Activated CD4-positive, alpha-beta T cell treated with anti-CD3 and anti-CD28 coated beads, Interleukin-2, amount 10 ng/mL, durations not matched to agents 7 days and 5 days (primary cell): Measurements from ENCODE around the gene CACTIN. TPM values are rescaled to one million over a fixed set of nuclear protein-coding genes. Genes with fewer than 3 reads are reported as not detected.

ENCODE experiments used
- CTCF ChIA-PET: fragments of 350-600 bp; sonication (Branson Sonifier 250); formaldehyde crosslinking; loops from one replicate; lab custom pipeline; 2021; ENCODE audit warnings: antibody characterized with exemption; lab: Charles Lee
- POLR2A ChIA-PET: fragments of 350-600 bp; sonication (Branson Sonifier 250); formaldehyde crosslinking; loops from one replicate; lab custom pipeline; 2021; ENCODE audit warnings: antibody characterized with exemption; lab: Charles Lee
- DNase-seq: peaks from one replicate; pipeline ENCODE4 v3.0.0-alpha.2; 2020
- H3K27ac Mint-ChIP-seq: one replicate; pipeline ENCODE4 v1.8.0; 2021; ENCODE audit warnings: mild to moderate bottlenecking, moderate library complexity, mixed read lengths
- H3K27me3 Mint-ChIP-seq: one replicate; pipeline ENCODE4 v1.8.0; 2021; ENCODE audit warnings: mixed read lengths
- H3K36me3 Mint-ChIP-seq: one replicate; pipeline ENCODE4 v1.8.0; 2021; ENCODE audit warnings: low read depth, mixed read lengths
- H3K4me1 Mint-ChIP-seq: one replicate; pipeline ENCODE4 v1.8.0; 2021; ENCODE audit warnings: mixed read lengths
- H3K4me3 Mint-ChIP-seq: one replicate; pipeline ENCODE4 v1.8.0; 2021; ENCODE audit warnings: mild to moderate bottlenecking, moderate library complexity, mixed read lengths
- H3K9me3 Mint-ChIP-seq: one replicate; pipeline ENCODE4 v1.8.0; 2021; ENCODE audit warnings: mixed read lengths
- total RNA-seq, 2 experiments: library from RNA; stranded (reverse); gene quantifications; one replicate each; pipeline ENCODE4 v1.2.3, GENCODE V29; 2021

Gene CACTIN
- total RNA-seq, 2 experiments from 2014 or later, result 31.8 to 39.1 TPM

GRCh38 chr19:3623716-3624115 is 2.9 kb downstream of the CACTIN start:
- POLR2A ChIA-PET, result no interaction called here
- H3K36me3 Mint-ChIP-seq, result peaks cover 8% of the 10 kb centered on the region
- H3K4me1 Mint-ChIP-seq, result peaks cover 25% of the 10 kb centered on the region
- DNase-seq, result no peak
- no peaks in the 10 kb centered on the region for H3K9me3 Mint-ChIP-seq
- CTCF ChIA-PET, result interaction anchor here (1.5 to 1.7 kb wide), 2 partner anchors 30 to 67 kb away, joined by 3 read pairs; partner anchors contain the start of gene MFSD12
- no peak overlapping the region for H3K27ac Mint-ChIP-seq
- H3K4me3 Mint-ChIP-seq, result no peak overlapping the region
- H3K27me3 Mint-ChIP-seq, result no peaks in the 10 kb centered on the region

- POLR2A ChIA-PET, result no interaction called here
Observed at GRCh38 chr19:3622224-3622623, 4.4 kb downstream of the CACTIN start.

GRCh38 chr19:3621689-3622088 is 4.9 kb downstream of the CACTIN start:
- ChIA-PET CTCF (interaction anchor here (1.5 to 1.7 kb wide), 2 partner anchors 14 to 75 kb away, joined by 3 to 4 read pairs; no protein-coding TSS in a partner anchor), POLR2A (no interaction called here)
- Mint-ChIP-seq H3K27me3 (no peaks in the 10 kb centered on the region), H3K9me3 (no peaks in the 10 kb centered on the region), H3K4me3 (no peak overlapping the region), H3K36me3 (peaks cover 12% of the 10 kb centered on the region), H3K27ac (no peak overlapping the region), H3K4me1 (peaks cover 33% of the 10 kb centered on the region)
- no peak for DNase-seq

More at GRCh38 chr19:3622224-3622623, 4.4 kb downstream of the CACTIN start:
- Mint-ChIP-seq H3K9me3 (no peaks in the 10 kb centered on the region), H3K27me3 (no peaks in the 10 kb centered on the region), H3K36me3 (peaks cover 12% of the 10 kb centered on the region), H3K27ac (no peak overlapping the region), H3K4me1 (peaks cover 36% of the 10 kb centered on the region), H3K4me3 (no peak overlapping the region)
- CTCF ChIA-PET, result interaction anchor here (1.5 to 1.7 kb wide), 2 partner anchors 14 to 76 kb away, joined by 3 to 4 read pairs; no protein-coding TSS in a partner anchor
- no peak for DNase-seq

GRCh38 chr19:3620817-3621547 is 5.6 kb downstream of the CACTIN start:
- peaks cover 28% of the 10 kb centered on the region for H3K4me1 Mint-ChIP-seq
- no peaks in the 10 kb centered on the region for H3K27me3 Mint-ChIP-seq
- H3K27ac Mint-ChIP-seq, result peak overlapping the region; percentile 31
- H3K4me3 Mint-ChIP-seq, result no peak overlapping the region
- POLR2A ChIA-PET, result no interaction called here
- H3K9me3 Mint-ChIP-seq, result no peaks in the 10 kb centered on the region
- peaks cover 12% of the 10 kb centered on the region for H3K36me3 Mint-ChIP-seq
- CTCF ChIA-PET, result interaction anchor here (1.5 kb wide), 1 partner anchor 13 kb away, joined by 4 read pairs; no protein-coding TSS in a partner anchor
- DNase-seq, result no peak

- peaks cover 12% of the 10 kb centered on the region for H3K36me3 Mint-ChIP-seq
- ChIA-PET POLR2A (no interaction called here), CTCF (interaction anchor here (0.5 kb wide), 1 partner anchor 87 kb away, joined by 3 read pairs; no protein-coding TSS in a partner anchor)
- no peak overlapping the region for H3K27ac Mint-ChIP-seq
- DNase-seq, result no peak
- no peak overlapping the region for H3K4me3 Mint-ChIP-seq
- H3K27me3 Mint-ChIP-seq, result no peaks in the 10 kb centered on the region
- H3K4me1 Mint-ChIP-seq, result peaks cover 24% of the 10 kb centered on the region
- no peaks in the 10 kb centered on the region for H3K9me3 Mint-ChIP-seq
Observed at GRCh38 chr19:3620145-3620816, 6.3 kb downstream of the CACTIN start.

GRCh38 chr19:3619631-3620012 is 7.0 kb downstream of the CACTIN start:
- CTCF ChIA-PET, result interaction anchor here (0.5 to 1.3 kb wide), 2 partner anchors 9 to 88 kb away, joined by 3 to 6 read pairs; no protein-coding TSS in a partner anchor
- POLR2A ChIA-PET, result no interaction called here
- Mint-ChIP-seq H3K27ac (no peak overlapping the region), H3K27me3 (no peaks in the 10 kb centered on the region), H3K36me3 (peaks cover 12% of the 10 kb centered on the region), H3K9me3 (no peaks in the 10 kb centered on the region), H3K4me1 (peaks cover 21% of the 10 kb centered on the region), H3K4me3 (no peak overlapping the region)
- DNase-seq, result no peak

- ChIA-PET POLR2A (no interaction called here), CTCF (interaction anchor here (1.3 kb wide), 1 partner anchor 10 kb away, joined by 6 read pairs; no protein-coding TSS in a partner anchor)
- H3K27ac Mint-ChIP-seq, result no peak overlapping the region
- no peaks in the 10 kb centered on the region for H3K9me3 Mint-ChIP-seq
- H3K4me1 Mint-ChIP-seq, result peaks cover 15% of the 10 kb centered on the region
- peaks cover 12% of the 10 kb centered on the region for H3K36me3 Mint-ChIP-seq
- DNase-seq, result no peak
- no peaks in the 10 kb centered on the region for H3K27me3 Mint-ChIP-seq
- no peak overlapping the region for H3K4me3 Mint-ChIP-seq
Observed at GRCh38 chr19:3618811-3619630, 7.6 kb downstream of the CACTIN start.

GRCh38 chr19:3618144-3618810 is 8.3 kb downstream of the CACTIN start:
- peaks cover 12% of the 10 kb centered on the region for H3K36me3 Mint-ChIP-seq
- ChIA-PET POLR2A (no interaction called here), CTCF (interaction anchor here (1.3 kb wide), 1 partner anchor 11 kb away, joined by 6 read pairs; no protein-coding TSS in a partner anchor)
- H3K27ac Mint-ChIP-seq, result no peak overlapping the region
- no peaks in the 10 kb centered on the region for H3K27me3 Mint-ChIP-seq
- peaks cover 14% of the 10 kb centered on the region for H3K4me1 Mint-ChIP-seq
- no peaks in the 10 kb centered on the region for H3K9me3 Mint-ChIP-seq
- no peak overlapping the region for H3K4me3 Mint-ChIP-seq
- peak; percentile 47 for DNase-seq

GRCh38 chr19:3617463-3617862 is 9.1 kb downstream of the CACTIN start:
- H3K27me3 Mint-ChIP-seq, result no peaks in the 10 kb centered on the region
- no peak overlapping the region for H3K4me3 Mint-ChIP-seq
- H3K27ac Mint-ChIP-seq, result peak overlapping the region; percentile 54
- POLR2A ChIA-PET, result no interaction called here
- peaks cover 13% of the 10 kb centered on the region for H3K4me1 Mint-ChIP-seq
- peak; percentile 61 for DNase-seq
- H3K36me3 Mint-ChIP-seq, result peaks cover 9% of the 10 kb centered on the region
- CTCF ChIA-PET, result no interaction called here
- H3K9me3 Mint-ChIP-seq, result no peaks in the 10 kb centered on the region

GRCh38 chr19:3615524-3616135 is 11.0 kb downstream of the CACTIN start:
- CTCF ChIA-PET, result no interaction called here

GRCh38 chr19:3614858-3615505 is 11.6 kb downstream of the CACTIN start:
- Mint-ChIP-seq H3K27me3 (no peaks in the 10 kb centered on the region), H3K36me3 (peaks cover 11% of the 10 kb centered on the region), H3K4me1 (peaks cover 13% of the 10 kb centered on the region), H3K4me3 (no peak overlapping the region), H3K9me3 (no peaks in the 10 kb centered on the region), H3K27ac (no peak overlapping the region)
- DNase-seq, result no peak
- POLR2A ChIA-PET, result no interaction called here
- CTCF ChIA-PET, result no interaction called here

More at GRCh38 chr19:3615524-3616135, 11.0 kb downstream of the CACTIN start:
- Mint-ChIP-seq H3K27me3 (no peaks in the 10 kb centered on the region), H3K27ac (no peak overlapping the region), H3K4me1 (peaks cover 13% of the 10 kb centered on the region), H3K9me3 (no peaks in the 10 kb centered on the region), H3K36me3 (peaks cover 11% of the 10 kb centered on the region), H3K4me3 (no peak overlapping the region)
- no peak for DNase-seq
- POLR2A ChIA-PET, result no interaction called here
